GM23248 (cell line): ENCODE data around the gene POU5F2.

Experiments used
- EZH2 ChIP-seq: fragments of 200-600 bp; sonication (generic); IDR thresholded peaks from 2 replicates; pipeline ENCODE4 v1.6.1; 2018; ENCODE audit warnings: antibody characterized with exemption, mild to moderate bottlenecking; ENCODE audit not compliant: insufficient read depth, poor library complexity, severe bottlenecking
- EZH2phosphoT487 ChIP-seq: fragments of 200-600 bp; sonication (generic); IDR thresholded peaks from 2 replicates; pipeline ENCODE4 v1.6.1; 2018; ENCODE audit warnings: antibody characterized with exemption, moderate library complexity, mild to moderate bottlenecking, low read depth; ENCODE audit not compliant: insufficient read depth

DNA sequence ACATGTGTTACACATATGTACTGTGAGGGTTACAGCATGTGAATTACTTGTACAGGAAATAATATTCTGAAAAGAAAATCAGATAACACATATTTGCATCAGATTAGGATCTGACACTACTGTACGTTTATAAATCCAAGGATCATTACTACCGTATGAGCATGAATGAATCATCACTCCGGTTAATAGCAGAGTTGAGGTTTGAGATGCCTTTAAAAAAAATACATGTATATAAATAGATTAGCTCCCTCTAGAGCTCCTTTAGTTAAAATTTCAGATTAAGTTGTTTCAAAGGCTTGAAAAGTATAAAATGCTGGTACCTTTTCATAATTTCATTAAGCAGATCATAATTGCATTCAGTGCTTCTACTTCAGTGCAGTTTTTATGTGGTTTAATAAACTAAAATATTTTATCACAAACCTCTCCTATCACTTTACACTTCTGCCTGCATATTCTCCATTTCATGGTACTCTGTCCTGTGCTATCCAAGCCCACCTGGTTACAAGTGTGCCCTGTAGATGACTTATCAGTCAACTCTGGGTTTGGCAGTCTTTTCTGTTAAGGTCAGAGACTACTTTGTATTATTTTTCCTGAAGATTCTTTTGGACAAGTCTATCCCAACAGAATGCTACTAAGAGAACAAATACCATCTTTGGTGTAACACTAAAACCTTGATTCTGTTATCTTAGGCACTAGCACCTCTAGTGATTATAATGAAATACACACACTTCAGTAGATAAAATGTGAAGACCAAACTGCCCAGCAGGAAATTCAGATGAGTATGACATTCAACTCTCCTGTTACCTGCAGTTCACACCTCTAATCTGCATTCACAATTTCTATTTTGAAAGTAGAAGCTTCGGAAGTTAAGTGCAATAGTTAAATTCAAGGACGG, 48.0 kb upstream of the POU5F2 start:
- TF ChIP-seq EZH2 (no peak), EZH2phosphoT487 (peak; percentile 81; the same call in 1 of the 2 replicates)
